LNCaP clone FGC (cell line): ENCODE measurements around the gene AOPEP.
A peak's percentile ranks its signal among the peaks of the same experiment; 100 is the strongest.

ENCODE experiments used
- DNase-seq: peaks from one replicate; pipeline ENCODE4 v3.0.0-alpha.2; 2011; ENCODE audit warnings: low read depth
- H3K4me3 ChIP-seq: 2 replicates; pipeline ENCODE4 v1.5.1; 2011; ENCODE audit warnings: mild to moderate bottlenecking, low read depth, low read length, control low read depth
- TF ChIP-seq, protein P1 (sequence below): IDR thresholded peaks from 2 replicates; pipeline ENCODE4 v1.5.1; 2012; ENCODE audit warnings: mild to moderate bottlenecking; ENCODE audit not compliant: control insufficient read depth, insufficient read depth; ENCODE audit errors: extremely low read depth

AOPEP gene

DNA sequence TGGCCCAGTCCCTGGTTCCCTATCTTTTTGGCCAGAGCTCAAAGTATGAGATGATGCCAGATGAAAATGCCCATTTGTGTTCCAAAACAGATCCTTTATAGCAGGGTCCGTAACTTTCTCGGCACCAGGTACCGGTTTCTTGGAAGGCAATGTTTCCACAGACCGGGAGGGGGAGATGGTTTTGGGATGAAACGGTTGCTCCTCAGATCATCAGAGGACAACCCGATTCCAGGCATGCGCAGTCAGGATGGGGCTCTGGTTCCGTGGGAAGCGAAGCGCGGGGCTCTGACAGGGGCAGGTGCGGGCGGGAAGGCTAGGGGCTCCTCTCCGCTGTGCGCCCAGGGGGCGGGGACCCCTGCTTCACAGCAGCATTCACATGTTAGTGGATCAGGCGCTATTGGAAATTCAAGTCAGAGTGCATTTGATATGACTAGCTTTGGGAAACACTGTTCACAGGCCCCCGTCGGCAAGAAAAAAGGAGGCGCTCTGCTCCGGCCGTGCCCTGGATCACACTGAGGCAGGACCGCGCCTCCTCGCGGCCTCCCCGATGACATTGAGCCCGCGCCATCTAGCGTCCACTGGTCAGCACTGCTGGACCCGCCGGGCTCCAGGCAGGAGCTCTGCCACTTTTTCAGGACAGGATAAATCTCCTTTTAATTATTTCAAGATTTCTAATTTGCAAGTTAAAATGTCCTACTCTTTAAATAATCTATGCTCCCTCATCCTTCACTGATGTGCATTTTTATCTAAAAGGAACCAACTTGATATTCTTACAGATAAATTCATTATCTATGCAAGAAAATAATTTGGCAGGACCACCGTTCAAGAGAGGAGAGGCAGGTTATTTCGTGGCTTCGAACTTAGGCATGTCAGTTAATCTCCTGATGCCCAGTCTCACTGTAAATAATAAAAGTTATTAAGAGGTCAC lies 401.0 kb downstream of the AOPEP start:
- DNase-seq = no peak
- TF ChIP-seq, protein P1, sequence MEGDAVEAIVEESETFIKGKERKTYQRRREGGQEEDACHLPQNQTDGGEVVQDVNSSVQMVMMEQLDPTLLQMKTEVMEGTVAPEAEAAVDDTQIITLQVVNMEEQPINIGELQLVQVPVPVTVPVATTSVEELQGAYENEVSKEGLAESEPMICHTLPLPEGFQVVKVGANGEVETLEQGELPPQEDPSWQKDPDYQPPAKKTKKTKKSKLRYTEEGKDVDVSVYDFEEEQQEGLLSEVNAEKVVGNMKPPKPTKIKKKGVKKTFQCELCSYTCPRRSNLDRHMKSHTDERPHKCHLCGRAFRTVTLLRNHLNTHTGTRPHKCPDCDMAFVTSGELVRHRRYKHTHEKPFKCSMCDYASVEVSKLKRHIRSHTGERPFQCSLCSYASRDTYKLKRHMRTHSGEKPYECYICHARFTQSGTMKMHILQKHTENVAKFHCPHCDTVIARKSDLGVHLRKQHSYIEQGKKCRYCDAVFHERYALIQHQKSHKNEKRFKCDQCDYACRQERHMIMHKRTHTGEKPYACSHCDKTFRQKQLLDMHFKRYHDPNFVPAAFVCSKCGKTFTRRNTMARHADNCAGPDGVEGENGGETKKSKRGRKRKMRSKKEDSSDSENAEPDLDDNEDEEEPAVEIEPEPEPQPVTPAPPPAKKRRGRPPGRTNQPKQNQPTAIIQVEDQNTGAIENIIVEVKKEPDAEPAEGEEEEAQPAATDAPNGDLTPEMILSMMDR = peak; percentile 99
- no peak overlapping the region for H3K4me3 ChIP-seq

- no peak overlapping the region for H3K4me3 ChIP-seq
- TF ChIP-seq, protein P1 = no peak
- no peak for DNase-seq
These were observed 401.7 kb downstream of the AOPEP start for GRCh38 chr9:95128177-95128524.

DNA sequence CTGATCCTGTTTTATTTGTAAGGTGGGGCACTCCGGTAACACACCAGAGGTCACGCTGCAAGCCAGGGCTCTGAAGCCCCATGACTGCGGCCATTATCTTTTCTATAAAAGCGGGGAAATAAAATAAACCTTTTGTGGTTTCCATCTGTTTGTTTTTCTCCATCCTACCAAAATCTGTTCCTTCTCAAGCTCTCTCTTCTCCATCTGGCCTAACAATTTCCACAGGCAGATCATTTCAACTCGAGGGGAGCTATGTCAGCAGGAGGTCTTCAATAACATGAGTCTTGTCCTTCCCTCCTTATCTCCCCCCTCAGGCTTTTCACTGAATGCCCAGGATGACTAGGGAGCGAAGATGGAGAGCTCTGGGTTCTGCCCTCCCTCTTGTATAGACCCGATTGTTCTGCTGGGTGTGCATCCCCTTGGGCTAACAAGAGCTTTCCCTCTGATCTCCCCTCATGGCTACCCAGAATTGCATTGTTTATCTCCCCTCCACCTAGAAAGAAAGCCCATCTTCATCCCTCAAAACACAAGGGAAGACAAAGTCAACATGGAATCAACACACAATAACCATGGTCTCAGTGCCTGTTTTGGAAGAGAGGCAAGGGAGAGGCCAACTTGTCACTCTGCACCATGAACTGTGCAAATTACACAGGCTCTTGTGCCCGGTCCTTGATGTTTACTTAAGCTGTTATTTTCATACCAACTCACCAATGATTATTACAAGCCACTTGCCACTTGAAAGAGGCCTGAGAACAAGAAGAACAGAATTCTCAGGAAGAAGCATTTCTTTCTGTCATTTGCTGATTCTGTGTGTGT lies 403.2 kb downstream of the AOPEP start:
- DNase-seq = peak; percentile 35
- no peak overlapping the region for H3K4me3 ChIP-seq
- TF ChIP-seq, protein P1 = no peak

DNA sequence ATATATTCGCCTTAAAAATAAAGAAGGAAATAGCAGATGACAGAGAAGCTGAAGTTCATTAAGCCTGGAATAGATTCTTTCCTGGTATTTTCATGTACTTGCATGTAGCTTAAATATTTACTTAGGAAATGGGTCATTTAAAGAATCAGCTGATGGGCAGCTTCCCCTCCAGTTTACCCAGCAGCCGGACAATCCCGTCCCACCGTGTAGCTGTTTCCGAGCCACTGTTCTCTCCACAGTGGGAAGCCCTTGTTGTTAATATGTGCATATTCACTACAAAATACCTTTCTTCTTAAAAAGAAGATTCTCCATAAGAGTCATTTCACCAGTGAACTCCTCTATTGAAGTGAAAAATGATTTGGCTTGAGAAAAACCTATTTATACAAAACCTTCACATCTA lies 404.0 kb downstream of the AOPEP start:
- DNase-seq = no peak
- no peak overlapping the region for H3K4me3 ChIP-seq
- TF ChIP-seq, protein P1 = no peak

- TF ChIP-seq, protein P1 = peak; percentile 88
- no peak for DNase-seq
- H3K4me3 ChIP-seq = no peak overlapping the region
These were observed 404.8 kb downstream of the AOPEP start for GRCh38 chr9:95131023-95131943.
